ENCODE data around the gene PPM1M. TPM values are rescaled to one million over a fixed set of nuclear protein-coding genes. Genes with fewer than 3 reads are reported as not detected.

Gene PPM1M
- total and polyA plus RNA-seq, 2 experiments from 2014 or later = 10.7 to 13.1 TPM

DNA sequence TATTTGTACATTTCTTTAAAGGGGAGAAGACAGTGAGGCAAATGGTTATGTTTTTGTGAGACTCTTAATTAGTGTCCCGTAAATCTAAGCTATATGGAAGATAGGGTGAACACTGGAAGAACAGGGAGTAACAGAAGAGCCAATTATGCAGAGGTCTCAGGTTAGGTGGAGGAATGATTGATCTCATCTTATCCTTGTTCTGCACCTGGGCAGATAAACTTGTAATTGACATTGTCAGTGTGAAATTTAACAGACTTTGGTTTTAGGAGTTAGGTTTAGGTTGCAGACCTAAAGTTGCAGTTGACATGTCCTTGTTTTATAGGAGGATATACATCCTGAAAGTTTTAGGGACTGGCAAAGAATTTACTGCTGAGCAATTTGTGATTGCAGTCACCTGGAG, 3.5 kb upstream of the PPM1M start:
- Histone ChIP-seq H3K27ac (no peak overlapping the region), H3K4me1 (ENCODE audit: low read depth) (peaks cover 5% of the 10 kb centered on the region), H3K4me3 (no peak overlapping the region), H3K36me3 (no peaks in the 10 kb centered on the region), H3K27me3 (peaks cover 3% of the 10 kb centered on the region), H3K9me3 (ENCODE audit: low read depth) (no peaks in the 10 kb centered on the region)
- TF ChIP-seq, protein P1, sequence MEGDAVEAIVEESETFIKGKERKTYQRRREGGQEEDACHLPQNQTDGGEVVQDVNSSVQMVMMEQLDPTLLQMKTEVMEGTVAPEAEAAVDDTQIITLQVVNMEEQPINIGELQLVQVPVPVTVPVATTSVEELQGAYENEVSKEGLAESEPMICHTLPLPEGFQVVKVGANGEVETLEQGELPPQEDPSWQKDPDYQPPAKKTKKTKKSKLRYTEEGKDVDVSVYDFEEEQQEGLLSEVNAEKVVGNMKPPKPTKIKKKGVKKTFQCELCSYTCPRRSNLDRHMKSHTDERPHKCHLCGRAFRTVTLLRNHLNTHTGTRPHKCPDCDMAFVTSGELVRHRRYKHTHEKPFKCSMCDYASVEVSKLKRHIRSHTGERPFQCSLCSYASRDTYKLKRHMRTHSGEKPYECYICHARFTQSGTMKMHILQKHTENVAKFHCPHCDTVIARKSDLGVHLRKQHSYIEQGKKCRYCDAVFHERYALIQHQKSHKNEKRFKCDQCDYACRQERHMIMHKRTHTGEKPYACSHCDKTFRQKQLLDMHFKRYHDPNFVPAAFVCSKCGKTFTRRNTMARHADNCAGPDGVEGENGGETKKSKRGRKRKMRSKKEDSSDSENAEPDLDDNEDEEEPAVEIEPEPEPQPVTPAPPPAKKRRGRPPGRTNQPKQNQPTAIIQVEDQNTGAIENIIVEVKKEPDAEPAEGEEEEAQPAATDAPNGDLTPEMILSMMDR (IDR thresholded peaks at IDR 0.05; ENCODE audit: low read depth, low read length) = no peak
- no peak for DNase-seq (ENCODE audit: low read depth in 1 of 2, low spot score in 1 of 2)

DNA sequence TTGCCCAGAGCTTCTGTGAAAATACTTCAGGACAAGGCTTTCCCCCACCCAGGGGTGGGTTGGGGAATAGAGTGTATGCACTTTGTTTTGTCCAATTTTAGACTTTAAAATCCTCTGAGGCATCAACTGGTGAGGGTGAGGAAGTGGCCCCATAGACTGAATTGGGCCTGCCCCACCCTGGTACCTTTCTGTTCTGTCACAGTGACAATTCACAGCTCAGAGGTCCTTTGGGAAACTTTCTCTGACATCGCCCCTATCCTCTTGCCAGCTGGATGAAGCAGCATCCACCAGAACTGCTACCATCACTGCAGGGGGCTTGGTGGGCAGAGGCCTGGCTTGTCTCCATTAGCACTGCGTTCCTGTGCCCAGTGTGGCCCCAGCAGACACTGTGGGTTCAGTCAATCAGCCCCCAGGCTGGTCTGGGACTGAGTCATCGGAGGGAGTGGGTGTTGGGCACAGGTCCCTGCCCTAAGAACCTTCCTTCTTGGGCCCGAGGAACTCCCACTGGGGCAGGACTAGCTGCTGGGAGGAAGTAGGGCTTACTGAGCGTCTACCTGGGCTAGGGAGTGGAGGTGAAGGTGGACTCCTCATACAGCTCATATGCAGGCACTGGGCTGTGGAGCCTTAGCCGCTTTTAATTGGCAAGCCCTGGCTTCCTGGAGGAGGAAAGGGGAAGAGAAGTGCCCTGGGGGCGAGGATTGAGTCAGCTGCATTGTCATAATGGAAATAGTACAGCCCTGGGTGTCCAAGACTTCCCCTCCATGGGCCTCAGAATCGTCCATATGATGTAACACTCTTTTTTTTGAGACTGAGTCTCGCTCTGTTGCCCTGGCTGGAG, 1.5 kb upstream of the PPM1M start:
- Histone ChIP-seq H3K27ac (no peak overlapping the region), H3K4me3 (no peak overlapping the region), H3K9me3 (ENCODE audit: low read depth) (no peaks in the 10 kb centered on the region), H3K27me3 (peaks cover 3% of the 10 kb centered on the region), H3K36me3 (no peaks in the 10 kb centered on the region), H3K4me1 (ENCODE audit: low read depth) (no peaks in the 10 kb centered on the region)
- TF ChIP-seq, protein P1 (IDR thresholded peaks at IDR 0.05; ENCODE audit: low read depth, low read length) = no peak
- DNase-seq (ENCODE audit: low read depth in 1 of 2, low spot score in 1 of 2) = no peak

DNA sequence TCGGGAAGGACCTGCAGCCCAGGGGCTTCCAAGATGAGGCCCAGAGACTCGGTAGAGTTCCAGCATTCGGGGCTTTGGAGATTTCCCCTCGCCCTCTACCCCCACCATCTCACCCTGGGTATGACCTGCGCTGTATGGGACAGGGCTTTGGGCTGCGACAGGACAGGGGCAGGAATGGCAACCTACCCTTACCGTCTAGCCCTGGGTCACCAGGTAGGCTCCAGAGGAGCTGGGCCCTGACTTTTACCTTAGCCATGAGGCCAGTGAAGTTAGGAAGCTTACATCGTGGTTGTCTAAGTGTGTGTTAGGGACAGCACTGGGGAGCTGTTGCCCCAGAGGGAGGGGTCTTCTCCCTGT, 683 bp downstream of the PPM1M start:
- Histone ChIP-seq H3K27me3 (peaks cover 3% of the 10 kb centered on the region), H3K4me1 (ENCODE audit: low read depth) (no peaks in the 10 kb centered on the region), H3K4me3 (peak overlapping the region; percentile 23), H3K27ac (no peak overlapping the region), H3K9me3 (ENCODE audit: low read depth) (no peaks in the 10 kb centered on the region), H3K36me3 (no peaks in the 10 kb centered on the region)
- TF ChIP-seq, protein P1 (IDR thresholded peaks at IDR 0.05; ENCODE audit: low read depth, low read length) = no peak
- no peak for DNase-seq (ENCODE audit: low read depth in 1 of 2, low spot score in 1 of 2)

DNA sequence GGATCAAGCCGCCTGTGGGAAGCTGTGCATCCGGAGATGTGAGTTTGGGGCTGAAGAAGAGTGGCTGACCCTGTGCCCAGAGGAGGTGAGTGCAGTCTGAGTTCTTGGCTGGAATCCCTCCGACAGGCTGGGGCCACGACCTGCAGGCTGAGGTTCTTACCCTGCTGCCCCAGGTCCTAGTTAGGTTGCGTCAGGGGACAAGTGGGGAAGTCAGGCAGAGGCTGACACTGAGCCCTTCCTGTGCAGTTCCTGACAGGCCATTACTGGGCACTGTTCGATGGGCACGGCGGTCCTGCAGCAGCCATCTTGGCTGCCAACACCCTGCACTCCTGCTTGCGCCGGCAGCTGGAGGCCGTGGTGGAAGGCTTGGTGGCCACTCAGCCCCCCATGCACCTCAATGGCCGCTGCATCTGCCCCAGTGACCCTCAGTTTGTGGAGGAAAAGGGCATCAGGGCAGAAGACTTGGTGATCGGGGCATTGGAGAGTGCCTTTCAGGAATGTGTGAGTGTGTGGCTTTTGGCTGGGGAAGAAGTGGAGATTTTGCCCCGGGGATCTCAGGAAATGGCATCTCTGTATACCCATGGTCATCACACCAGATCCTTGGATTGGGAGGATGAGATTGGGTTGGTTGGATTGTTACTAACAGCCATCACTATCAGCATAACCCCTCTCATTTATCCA, 1.3 kb downstream of the PPM1M start:
- Histone ChIP-seq H3K4me3 (no peak overlapping the region), H3K4me1 (ENCODE audit: low read depth) (no peaks in the 10 kb centered on the region), H3K9me3 (ENCODE audit: low read depth) (no peaks in the 10 kb centered on the region), H3K36me3 (peaks cover 5% of the 10 kb centered on the region), H3K27ac (no peak overlapping the region), H3K27me3 (peaks cover 3% of the 10 kb centered on the region)
- TF ChIP-seq, protein P1 (IDR thresholded peaks at IDR 0.05; ENCODE audit: low read depth, low read length) = no peak
- no peak for DNase-seq (ENCODE audit: low read depth in 1 of 2, low spot score in 1 of 2)

DNA sequence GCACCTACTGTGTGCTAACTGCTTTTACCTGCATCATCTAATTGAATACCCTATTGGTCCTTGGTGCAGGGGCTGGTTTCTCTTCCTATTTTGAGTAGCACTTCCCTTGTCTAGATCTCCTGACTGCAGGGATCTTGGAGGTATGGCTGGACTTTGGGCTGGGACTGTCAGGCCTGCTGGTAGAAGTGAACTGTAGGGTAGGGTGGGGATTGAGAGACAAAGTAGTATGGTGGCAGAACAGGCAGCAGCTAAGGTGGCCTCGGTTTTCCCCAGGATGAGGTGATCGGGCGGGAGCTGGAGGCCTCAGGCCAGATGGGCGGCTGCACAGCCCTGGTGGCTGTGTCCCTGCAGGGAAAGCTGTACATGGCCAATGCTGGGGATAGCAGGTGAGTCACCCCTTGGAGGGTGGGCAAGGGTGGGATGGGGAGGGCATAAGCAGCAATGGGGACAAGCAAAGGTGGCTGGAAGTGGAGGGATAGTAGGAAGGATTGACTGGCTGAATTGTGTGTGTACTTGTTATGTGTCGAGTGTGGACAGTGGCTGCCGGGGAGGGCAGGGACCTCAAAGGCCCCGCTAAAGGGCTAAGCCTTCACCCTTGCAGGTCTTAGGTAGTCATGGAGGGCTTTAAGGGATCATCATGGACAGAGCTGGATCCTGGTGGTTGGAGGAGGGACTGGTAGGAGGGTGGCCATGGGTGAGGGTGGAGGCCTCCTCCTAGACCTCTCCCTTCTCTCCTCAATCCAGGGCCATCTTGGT, 2.0 kb downstream of the PPM1M start:
- H3K27me3 ChIP-seq = peaks cover 3% of the 10 kb centered on the region
- H3K36me3 ChIP-seq = peaks cover 5% of the 10 kb centered on the region
- H3K9me3 ChIP-seq (ENCODE audit: low read depth) = no peaks in the 10 kb centered on the region
- no peak overlapping the region for H3K4me3 ChIP-seq
- TF ChIP-seq, protein P1 (IDR thresholded peaks at IDR 0.05; ENCODE audit: low read depth, low read length) = no peak
- no peak overlapping the region for H3K27ac ChIP-seq
- no peaks in the 10 kb centered on the region for H3K4me1 ChIP-seq (ENCODE audit: low read depth)
- no peak for DNase-seq (ENCODE audit: low read depth in 1 of 2, low spot score in 1 of 2)
